Gastroesophageal sphincter (tissue), 3 donors: ENCODE data around the gene ARRB1.

Experiments
- EP300 ChIP-seq: sonication (generic); formaldehyde crosslinking; IDR thresholded peaks from one replicate; pipeline ENCODE4 v1.6.1; 2017; ENCODE audit warnings: antibody characterized with exemption, mild to moderate bottlenecking
- POLR2A ChIP-seq, 2 donors: fragments of 450-650 bp; IDR thresholded peaks; one replicate each; pipeline ENCODE4 v1.6.1; 2017; ENCODE audit warnings: antibody characterized with exemption in 2 of 2, mild to moderate bottlenecking in 2 of 2, moderate library complexity in 1 of 2
- POLR2AphosphoS5 ChIP-seq: sonication (generic); formaldehyde crosslinking; IDR thresholded peaks from one replicate; pipeline ENCODE4 v1.6.1; 2017; ENCODE audit warnings: antibody characterized with exemption
- TF ChIP-seq, protein P1 (sequence below), 4 experiments: fragments of 200-600 bp in 2 of 4; fragments of 450-650 bp in 2 of 4; sonication (generic) in 1 of 4; IDR thresholded peaks; one replicate each; pipeline ENCODE4 v1.5.1; 2017 to 2019; ENCODE audit warnings: antibody characterized with exemption in 4 of 4, mild to moderate bottlenecking in 2 of 4, moderate library complexity in 2 of 4

DNA sequence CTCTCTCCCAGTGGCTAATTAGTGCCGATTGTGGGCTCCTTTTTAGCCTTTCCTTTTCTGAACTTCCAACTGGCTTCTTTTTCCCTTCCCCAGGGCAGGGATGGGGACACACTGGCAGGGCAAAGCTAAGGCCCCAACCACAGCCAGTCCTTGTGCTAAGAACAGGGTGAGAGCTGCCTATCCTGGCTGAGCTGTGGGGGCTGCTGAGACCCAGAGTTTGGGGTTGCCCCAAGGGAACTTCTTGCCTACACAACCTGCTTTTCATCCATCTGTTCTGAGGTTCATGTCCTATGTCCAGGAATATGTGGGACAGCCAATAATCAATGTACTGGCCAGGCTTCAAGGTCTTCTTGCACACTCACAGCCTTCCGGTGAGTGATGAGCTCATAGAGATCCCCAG is 120.8 kb downstream of the ARRB1 start:
- TF ChIP-seq, protein P1, sequence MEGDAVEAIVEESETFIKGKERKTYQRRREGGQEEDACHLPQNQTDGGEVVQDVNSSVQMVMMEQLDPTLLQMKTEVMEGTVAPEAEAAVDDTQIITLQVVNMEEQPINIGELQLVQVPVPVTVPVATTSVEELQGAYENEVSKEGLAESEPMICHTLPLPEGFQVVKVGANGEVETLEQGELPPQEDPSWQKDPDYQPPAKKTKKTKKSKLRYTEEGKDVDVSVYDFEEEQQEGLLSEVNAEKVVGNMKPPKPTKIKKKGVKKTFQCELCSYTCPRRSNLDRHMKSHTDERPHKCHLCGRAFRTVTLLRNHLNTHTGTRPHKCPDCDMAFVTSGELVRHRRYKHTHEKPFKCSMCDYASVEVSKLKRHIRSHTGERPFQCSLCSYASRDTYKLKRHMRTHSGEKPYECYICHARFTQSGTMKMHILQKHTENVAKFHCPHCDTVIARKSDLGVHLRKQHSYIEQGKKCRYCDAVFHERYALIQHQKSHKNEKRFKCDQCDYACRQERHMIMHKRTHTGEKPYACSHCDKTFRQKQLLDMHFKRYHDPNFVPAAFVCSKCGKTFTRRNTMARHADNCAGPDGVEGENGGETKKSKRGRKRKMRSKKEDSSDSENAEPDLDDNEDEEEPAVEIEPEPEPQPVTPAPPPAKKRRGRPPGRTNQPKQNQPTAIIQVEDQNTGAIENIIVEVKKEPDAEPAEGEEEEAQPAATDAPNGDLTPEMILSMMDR (IDR thresholded peaks at IDR 0.05) = no peak
- TF ChIP-seq EP300 (no peak), POLR2A (IDR thresholded peaks at IDR 0.05) (no peak), POLR2AphosphoS5 (no peak)
